Endometrium (tissue), 2 donors: ENCODE data around the gene SMIM36.
"Not testable (repeated sequence)": the region's sequence is repeated elsewhere in the genome, so short reads cannot be mapped to it uniquely, and the experiment has no call there.

Experiments used
- FAIRE-seq: peaks from 2 replicates; lab custom pipeline; 2012; peaks lifted over from hg19 to GRCh38; lab: Jason Lieb, UNC
- donor health status: control.
- donor health status: control.

SMIM36 gene

GRCh38 chr17:55413825-55414489, 97.3 kb downstream of the SMIM36 start:
- no peak for FAIRE-seq

- FAIRE-seq: no peak
These were observed 99.8 kb downstream of the SMIM36 start for GRCh38 chr17:55411463-55411855.

GRCh38 chr17:55410722-55411462, 100.4 kb downstream of the SMIM36 start:
- no peak for FAIRE-seq

- no peak for FAIRE-seq
These were observed 102.0 kb downstream of the SMIM36 start for GRCh38 chr17:55409030-55409800.

GRCh38 chr17:55407641-55408566, 103.3 kb downstream of the SMIM36 start:
- no peak for FAIRE-seq

DNA sequence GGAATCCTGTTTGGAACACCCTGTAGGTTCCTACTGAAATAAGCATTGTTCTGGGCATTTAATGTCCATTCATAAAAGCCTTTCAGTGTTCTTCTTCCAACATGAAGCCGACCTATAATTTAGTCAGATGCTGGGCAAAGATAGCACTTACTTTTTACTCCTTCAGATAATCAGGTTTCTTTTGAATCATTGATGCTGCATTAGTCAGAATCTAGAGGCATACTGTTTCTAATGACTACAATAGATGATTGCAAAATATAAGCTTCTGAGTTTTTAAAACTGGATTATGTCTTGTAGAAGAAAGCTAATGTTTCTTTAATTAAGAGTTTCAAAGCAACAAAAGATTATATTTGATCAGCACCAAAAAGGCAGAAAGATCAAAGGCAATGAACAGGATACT, 105.7 kb downstream of the SMIM36 start:
- FAIRE-seq: no peak

GRCh38 chr17:55404197-55404596, 107.1 kb downstream of the SMIM36 start:
- FAIRE-seq: not testable (repeated sequence)

DNA sequence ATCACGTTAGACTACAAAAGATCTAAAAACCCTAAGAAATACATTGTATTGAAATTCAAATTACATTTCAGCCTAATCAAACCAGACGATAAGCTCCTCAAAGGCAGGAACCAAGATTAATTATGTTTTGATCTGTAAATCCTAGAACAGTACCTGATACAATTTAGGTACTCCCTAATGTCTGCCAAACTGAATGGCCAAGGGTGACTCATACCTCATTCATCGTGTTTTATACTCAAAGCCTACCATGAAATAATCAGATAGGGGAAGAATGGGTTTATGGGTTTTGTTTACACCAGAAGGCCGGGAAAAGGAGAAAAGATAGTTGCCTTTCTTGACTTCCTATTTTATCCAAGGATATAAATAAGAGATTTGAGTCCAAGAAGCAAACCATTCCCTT, 108.9 kb downstream of the SMIM36 start:
- FAIRE-seq: no peak
